Middle frontal gyrus (tissue), 1 donor: ENCODE measurements around the gene OR5B12.
"Not testable (repeated sequence)": the region's sequence is repeated elsewhere in the genome, so short reads cannot be mapped to it uniquely, and the experiment has no call there.

ENCODE experiments used
- DNase-seq: peaks from one replicate; pipeline ENCODE4 v3.0.0-alpha.2; 2015; ENCODE audit warnings: low spot score; ENCODE audit errors: extremely low spot score

The OR5B12 gene

DNA sequence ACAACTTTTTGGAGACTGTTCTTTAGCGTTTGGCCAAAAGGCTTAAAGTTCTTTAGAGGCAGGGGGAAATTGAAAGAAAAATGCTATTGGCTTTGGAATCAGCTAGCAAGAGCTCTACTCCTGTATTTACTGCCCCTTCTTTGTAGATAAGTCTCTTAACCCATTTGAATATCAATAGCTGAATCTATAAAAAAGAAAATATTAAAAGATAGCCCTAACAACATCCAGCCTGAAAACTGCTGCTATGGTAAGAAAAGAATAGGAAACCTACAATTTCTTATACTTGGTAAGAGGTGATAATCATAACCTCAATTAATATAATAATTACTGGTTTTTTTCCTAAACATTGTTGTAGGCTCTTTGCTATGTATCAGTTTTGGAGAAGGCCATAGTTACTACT, at the start of gene OR5B12:
Gene OR5B12, minus strand, starts transcription at position 101 of the 400 bp plus-strand sequence. CDS start 2,085 bp downstream, outside the sequence.
- DNase-seq = no peak

DNA sequence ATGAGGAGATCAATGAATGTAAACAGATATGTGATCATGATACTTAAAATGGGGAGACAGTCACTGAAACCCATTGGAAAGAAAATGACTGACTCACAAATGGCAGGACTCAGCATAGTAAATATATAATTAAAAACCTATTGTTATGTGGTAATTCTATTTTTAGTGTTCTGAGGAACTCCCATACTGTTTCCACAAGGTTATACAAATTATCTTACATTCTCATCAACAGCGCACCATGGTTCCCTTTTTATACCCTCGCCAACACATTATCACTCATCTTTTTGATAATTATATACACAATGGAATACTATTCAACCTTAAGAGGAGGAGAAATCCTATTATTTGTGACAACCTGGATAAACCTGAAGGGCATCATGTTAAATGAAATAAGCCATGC, 48.8 kb upstream of the OR5B12 start:
- DNase-seq = no peak

DNA sequence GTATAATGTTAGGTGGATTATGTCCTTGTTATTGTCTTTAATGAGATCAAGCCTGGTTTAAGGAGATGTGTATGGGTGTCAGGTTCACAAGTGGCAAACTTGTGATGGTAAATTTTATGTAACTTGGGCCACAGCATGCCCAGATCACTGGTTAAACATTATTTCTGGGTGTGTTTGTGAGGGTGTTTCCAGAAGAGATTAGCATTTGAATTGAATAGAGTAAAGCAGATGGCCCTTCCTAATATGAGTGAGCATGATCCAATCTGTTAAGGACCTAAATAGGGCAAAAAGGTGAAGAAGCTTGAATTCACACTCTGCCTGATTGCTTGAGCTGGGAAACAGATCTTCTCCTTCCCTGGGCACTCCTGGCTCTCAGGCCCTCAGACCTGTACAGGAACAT, 45.1 kb upstream of the OR5B12 start:
- no peak for DNase-seq

DNA sequence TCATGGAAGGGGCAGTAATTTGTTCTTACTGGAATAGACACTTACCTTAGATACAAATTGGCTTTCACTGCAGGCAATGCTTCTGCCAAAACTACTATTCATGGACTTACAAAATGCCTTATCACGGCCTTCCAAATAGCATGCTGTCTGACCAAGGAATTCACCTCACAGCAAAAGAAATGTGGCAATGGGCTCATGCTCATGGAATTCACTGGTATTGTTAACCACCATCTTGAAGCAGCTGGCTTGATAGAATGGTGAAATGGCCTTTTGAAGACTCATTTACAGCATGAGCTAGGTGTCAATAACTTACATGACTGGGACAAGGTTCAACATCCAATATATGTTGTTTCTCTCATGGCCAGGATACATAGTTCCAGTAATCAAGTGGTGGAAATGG, 43.9 kb upstream of the OR5B12 start:
- DNase-seq = no peak

DNA sequence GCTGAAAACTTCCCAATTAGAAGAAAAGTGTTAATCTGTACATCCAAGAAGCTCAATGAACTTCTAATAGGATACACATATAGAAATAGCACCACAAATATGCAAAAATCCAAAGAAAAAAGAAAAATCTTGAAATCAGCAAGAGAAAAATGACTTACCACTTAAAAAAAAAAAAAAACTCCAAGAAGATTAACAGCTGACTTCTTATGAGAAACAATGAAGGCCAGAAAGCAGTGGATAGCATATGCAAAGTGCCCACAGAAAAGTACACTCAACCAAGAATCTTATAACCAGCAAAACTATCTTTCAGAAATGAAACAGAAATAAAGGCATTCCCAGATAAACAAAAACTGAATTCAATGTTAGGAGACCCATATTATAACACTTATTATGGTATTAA, 29.9 kb upstream of the OR5B12 start:
- no peak for DNase-seq

DNA sequence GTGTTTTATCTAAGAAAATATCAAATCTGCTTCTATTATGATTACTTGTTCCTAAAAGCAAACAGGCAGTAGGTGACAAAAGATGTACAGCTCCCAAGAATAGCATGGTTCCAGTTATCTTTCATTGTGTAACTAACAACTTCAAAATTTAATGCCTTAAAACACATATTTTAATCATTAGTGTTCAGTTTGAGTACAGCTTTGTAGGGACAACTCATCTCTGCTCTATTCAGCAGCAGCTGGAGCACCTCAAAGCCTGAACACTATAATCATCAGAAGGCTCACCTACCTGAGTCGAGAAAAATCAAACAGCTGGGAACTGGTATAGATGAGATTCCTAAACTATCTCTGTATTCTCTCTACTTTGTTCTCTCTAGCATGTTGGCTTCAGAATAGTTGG, 24.3 kb upstream of the OR5B12 start:
- no peak for DNase-seq

DNA sequence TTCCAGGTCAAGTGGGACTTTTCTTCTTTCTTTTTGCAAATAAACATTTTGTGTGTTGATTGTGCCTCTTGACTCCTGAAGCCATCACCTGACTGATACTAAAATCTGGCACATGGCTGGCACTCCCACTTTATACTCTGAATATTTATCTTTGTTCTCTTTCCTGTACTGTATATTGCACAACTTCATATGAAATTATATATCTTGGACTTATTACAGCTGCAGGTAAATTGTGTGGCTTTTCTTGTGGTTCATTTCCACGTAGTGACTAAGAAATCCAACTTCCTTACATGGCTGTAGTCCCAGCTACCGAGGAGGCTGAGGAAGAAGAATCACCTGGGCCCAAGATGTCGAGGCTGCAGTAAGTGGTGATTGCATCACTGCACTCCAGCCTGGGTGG, 23.7 kb upstream of the OR5B12 start:
- DNase-seq = no peak

DNA sequence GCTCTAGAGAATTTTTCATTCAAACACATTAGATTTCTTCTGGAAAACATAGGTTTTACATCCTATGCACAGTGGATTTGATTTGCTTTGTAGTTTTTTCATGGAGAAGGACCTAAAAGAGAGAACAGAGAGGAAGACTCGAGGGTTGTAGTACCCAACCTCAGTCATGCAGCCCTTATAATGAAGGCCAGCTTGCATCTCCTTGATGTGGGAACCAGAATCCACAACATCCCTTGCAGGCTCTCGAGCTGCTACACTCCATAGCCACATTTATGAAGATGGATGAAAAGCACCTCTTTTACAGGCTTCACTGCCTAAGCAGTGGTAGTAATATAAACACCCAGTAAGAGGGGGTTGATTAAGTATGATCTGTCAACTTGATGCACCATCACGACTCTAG, 9.5 kb upstream of the OR5B12 start:
- no peak for DNase-seq

DNA sequence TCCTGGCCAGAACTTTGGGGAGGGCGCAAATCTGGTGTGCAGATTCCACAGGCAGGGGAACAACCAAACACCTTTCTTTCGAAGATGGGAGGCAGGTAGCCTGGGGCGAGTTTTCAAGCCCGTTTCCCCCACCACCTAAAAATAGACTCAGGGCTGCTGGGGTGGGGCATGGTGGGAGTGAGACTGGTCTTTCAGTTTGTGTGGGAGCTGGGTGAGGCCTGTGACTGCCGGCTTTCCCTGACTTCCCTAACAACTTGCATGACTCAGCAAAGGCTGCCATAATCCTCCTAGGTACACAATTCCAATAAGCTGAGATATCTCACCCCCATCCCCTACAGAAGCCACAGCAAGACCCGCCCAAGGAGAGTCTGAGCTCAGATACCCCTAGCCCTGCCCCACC, 4.3 kb upstream of the OR5B12 start:
- DNase-seq = no peak

DNA sequence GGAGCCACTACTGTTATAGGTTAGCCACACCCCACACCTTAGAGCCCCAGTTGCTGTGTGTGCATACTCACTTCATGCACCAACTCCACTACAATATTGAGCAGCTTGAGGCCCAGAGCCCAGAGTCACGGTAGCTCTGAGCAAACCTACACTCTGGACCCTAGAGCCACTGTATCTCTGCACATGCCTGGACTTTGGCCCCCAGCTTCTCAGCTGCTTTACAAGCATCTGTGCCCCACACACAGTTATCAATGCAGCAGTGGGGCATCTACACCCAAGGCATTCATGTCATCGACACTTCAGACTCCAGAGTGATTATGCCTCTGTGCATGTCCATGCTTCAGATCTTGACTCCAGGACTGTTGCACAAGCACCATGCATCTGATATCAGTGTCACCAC, 2.3 kb upstream of the OR5B12 start:
- DNase-seq = no peak

DNA sequence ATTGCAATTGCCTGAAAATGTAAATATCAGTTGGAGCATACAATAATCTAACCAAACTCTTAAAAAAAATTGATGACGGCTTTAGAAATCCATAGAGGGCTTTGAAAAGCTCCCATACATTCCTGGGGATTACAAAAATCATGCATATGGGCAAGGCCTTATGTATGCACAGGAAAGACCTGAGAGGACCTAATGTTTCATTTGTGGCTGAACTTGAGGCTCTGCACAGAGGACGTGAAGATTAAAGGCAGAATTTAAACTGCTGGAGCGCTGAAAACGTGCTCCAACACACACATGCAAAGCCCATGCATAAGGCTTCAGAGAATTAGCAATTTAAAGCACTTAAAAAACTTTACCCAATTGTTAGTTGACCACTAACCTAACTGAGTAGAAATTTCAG, 3.5 kb downstream of the OR5B12 start:
- no peak for DNase-seq

DNA sequence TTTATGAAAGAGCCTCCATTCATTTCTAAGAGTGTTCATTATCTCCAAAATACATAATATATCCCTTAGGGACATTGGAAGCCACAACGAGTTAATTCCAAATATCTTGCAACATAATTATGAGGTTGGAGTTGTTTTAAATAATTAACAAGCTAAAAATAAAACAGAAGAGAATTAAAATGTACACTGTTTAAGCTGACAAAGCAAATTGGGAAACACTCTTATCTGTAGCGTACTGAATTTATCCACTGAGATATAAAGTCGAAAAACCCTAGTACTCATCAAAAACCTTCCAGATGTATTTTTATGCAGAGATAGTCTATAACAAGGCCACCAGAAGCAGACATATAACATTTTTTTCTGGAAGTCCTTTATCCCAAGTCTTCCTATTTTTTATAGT, 7.8 kb downstream of the OR5B12 start:
- DNase-seq = no peak

DNA sequence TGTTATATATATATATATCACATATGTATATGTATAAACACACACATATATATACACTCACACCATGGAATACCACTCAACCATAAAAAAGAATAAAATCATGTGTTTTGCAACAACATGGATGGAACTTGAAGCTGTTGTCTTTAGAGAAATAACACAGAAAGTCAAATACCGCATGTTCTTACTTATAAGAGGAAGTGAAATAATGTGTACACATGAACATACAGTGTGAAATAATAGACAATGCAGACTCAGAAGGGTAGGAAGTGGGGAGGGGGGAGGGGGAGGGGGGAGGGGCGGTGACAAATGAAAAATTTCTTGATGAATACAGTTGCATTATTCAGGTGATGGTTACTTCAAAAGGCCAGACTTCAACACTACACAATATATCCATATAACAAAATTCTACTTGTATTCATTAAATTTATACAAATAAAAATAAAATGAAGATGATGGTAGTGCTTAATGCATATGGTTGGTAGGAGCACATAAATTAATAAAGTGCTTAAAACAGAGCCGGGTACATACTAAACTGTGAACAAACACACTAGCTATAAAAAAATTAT, 8.3 kb downstream of the OR5B12 start:
- DNase-seq = no peak

DNA sequence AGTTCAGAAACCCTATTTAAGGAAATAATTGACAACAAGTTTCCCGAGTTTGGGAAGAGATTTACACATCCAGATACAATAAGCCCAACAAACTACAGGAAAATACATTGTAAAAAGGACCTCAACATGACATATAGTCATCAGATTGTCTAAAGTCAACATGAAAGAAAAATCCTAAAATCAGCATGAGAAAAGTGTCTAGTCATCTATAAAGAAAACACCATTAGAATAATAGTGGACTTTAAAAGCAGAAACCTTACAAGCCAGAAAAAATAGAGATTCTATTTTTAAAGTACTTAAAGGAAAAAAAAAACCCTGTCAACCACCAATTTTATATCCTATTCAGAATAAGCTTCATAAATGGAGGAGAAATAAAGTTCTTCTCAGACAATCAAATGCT, 12.8 kb downstream of the OR5B12 start:
- no peak for DNase-seq

DNA sequence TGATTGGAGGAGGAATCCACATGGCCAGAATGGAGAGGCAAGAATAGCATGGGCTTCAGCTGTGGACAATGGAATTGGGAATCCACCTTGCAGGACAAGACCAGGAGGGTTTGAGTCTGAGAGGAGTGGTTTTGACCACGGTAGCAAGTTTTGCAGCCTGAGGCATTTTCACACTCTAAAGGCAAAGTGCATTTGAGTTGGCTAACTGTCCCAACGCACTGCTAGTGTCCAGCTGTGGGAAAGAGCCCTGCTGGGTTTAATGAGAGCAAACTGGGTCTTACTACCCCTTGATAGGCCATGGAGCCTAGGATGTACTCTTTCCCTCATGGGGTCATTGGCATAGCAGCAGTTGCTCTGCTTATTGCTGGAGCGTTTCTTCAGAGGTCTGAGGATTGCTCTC, 14.0 kb downstream of the OR5B12 start, which contains the start of gene OR5B2:
Gene OR5B2, minus strand, starts transcription at position 101 of the 400 bp plus-strand sequence. CDS start 4,860 bp downstream, outside the sequence.
- DNase-seq = no peak

DNA sequence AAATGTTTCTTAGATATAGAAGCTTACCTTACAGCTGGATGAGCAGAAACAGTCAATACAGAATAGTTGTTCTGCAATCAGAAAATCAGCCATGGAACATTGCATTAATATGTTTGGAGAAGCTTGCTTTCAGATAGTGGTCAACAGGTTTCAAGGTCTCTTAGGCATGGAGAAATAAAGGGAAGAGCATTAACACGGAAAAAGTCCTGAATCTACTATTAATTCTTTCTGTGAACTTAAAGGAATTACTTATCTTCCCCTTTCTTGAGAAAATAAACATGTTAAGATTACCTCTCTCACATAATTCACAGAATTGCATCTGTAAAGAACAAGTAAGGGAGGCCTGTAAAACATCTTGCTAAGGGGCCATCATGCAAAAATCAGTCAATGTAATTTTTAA, 35.3 kb downstream of the OR5B12 start, which contains the start of gene OR5B3:
Gene OR5B3, minus strand, starts transcription at position 101 of the 400 bp plus-strand sequence. CDS start 3,465 bp downstream, outside the sequence.
- no peak for DNase-seq

DNA sequence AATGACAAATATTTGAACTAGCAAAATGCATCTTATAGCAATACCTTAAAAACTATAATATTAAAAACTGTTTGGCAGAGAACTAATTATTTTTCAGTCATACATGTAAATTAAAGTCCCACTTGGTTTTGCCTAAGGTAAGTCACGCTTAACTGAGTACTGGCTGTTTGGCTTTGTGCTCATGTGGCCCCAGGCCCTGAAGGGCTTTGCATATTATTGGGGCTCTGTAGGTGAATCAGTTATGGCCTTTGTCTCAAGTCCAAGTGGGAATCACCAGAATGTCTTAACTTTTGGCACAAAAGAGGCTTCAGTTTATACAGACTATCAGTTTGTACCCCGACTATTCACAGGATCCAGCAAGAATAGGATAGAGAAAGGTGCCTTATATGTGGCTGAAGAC, 42.4 kb downstream of the OR5B12 start:
- DNase-seq = not testable (repeated sequence)

DNA sequence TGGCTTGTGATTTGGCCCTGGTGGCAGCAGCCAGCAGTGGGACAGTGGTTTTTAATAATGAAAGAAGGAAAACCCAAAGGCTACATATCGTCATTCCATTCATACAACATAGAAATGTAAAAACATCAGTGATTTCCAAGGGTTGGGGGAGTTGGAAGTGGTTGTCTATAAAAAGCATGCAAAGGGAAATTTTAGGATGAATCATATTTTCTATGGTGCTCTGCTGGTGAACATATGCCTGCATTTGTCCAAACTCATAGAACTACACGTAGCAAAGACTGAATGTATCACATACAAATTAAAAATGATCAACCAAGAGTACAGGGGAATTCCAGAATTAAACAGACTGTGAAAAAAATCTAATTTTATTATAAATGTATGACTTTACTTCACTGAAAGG, 46.5 kb downstream of the OR5B12 start:
- DNase-seq = no peak

DNA sequence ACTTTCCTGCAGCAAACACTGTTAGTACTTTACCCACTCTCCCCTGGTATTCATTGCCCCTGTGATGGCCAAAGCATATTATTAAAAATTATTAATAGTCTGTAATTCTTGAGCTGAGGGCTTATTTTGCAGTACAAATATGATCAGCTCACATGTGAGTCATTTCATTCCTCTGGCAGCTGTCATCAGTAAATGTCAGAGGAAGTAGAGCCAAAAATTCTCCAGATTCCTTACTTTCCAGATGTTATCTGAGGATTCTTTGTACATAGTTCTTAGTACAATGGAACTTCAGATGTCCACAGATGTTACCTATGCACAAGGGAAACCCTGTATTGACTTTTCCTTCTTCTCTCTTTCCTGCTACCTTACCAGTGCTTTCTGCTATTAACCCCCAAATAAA, 47.8 kb downstream of the OR5B12 start:
- DNase-seq = no peak

DNA sequence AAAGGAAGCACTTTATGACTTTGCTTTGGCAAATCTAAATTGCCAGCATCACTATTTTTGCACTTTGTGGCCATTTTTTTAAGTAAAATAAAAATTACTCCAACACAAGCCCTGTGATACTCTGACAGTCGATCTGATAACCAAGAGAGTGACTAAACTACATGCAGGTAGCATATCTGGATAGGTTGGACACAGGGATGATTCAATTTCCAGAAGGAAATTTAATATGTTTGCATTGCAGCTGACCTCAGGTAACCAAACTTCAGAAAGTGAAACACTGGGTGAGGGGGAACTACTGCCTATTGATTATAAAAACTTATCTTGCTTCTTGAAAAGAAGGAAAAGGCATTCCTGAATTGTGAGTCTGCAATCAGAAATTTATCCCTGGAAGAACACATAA, 49.3 kb downstream of the OR5B12 start:
- DNase-seq = no peak

DNA sequence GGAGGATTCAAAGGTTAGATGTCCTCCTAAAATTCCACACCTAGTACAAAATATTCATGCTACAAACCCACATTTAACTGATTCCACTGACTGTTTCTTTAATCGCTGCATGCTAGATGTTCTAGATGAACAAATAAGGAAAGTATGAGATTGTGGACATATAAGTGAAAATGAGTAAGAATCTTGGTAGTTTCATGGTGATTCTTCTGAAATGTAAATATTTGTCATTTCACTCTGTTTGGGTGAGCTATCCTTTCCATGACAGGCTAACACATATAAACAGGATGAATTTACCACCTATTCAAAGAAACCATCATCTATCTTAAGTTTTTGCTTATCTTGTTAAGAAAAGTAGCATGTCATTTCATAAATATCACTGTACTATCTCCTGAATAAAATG, 50.2 kb downstream of the OR5B12 start:
- no peak for DNase-seq

DNA sequence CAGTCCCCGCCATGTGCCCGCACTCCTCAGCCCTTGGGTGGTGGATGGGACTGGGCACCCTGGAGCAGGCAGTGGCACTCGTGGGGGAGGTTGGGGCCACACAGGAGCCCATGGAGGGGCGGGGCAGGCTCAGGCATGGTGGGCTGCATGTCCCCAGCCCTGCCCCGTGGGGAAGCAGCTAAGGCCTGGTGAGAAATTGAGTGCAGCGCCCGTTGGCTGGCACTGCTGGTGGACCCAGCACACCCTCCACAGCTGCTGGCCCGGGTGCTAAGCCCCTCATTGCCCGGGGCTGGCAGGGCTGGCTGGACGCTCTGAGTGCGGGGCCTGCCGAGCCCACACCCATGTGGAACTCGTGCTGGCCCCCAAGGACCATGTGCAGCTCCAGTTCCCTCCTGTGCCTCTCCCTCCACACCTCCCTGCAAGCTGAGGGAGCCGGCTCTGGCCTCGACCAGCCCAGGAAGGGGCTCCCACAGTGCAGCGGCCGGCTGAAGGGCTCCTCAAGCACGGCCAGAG, 51.4 kb downstream of the OR5B12 start:
- DNase-seq = no peak
